ENCODE measurements around the gene SIAH2.

DNA sequence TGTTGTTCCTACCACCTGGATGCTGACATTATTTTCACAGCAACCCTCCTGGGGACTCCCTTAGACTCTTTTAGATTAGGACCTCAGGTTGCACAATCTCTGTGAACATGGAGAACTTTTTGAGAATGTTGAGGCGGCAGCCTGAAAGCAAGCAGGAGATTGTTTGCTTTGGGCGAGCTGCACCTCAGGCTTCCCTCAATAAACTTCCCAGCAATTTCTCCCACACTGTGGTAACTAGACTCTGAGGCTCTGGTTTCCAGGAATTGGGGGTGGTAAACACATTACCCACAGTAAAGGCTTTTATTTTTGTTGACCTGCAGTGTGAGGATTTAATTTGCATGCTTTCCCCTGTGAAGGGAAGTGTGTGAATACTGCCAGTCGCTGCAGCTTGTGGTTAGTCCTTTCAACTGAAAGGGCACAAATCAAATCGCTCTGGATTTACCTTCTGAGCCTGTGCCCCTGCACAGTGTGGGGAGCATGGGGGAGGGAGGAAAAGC, 35.2 kb upstream of the SIAH2 start:
- TF ChIP-seq, protein P1, sequence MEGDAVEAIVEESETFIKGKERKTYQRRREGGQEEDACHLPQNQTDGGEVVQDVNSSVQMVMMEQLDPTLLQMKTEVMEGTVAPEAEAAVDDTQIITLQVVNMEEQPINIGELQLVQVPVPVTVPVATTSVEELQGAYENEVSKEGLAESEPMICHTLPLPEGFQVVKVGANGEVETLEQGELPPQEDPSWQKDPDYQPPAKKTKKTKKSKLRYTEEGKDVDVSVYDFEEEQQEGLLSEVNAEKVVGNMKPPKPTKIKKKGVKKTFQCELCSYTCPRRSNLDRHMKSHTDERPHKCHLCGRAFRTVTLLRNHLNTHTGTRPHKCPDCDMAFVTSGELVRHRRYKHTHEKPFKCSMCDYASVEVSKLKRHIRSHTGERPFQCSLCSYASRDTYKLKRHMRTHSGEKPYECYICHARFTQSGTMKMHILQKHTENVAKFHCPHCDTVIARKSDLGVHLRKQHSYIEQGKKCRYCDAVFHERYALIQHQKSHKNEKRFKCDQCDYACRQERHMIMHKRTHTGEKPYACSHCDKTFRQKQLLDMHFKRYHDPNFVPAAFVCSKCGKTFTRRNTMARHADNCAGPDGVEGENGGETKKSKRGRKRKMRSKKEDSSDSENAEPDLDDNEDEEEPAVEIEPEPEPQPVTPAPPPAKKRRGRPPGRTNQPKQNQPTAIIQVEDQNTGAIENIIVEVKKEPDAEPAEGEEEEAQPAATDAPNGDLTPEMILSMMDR (IDR thresholded peaks at IDR 0.05; ENCODE audit: borderline replicate concordance, extremely low read depth, low read length, poor library complexity, severe bottlenecking): no peak
- TF ChIP-seq EZH2 (IDR thresholded peaks at IDR 0.05; ENCODE audit: borderline replicate concordance, low read depth, low read length, severe bottlenecking): no peak
